Common myeloid progenitor, CD34-positive (primary cell): Measurements from ENCODE around the gene MARCOL.

Experiments used
- CTCF ChIA-PET: fragments of 350-600 bp; sonication (Branson Sonifier 250); formaldehyde crosslinking; loops from one replicate; lab custom pipeline; 2021; ENCODE audit warnings: antibody characterized with exemption; lab: Charles Lee
- POLR2A ChIA-PET: fragments of 350-600 bp; sonication (Branson Sonifier 250); formaldehyde crosslinking; loops from one replicate; lab custom pipeline; 2021; ENCODE audit warnings: antibody characterized with exemption; lab: Charles Lee
- DNase-seq, 3 donors: peaks; one replicate each; pipeline versions ENCODE4 v3.0.0 to v3.0.0-alpha.2; 2013
- H3K27ac ChIP-seq, 2 experiments: 1 replicate in 1 of 2; 2 replicates in 1 of 2; pipeline ENCODE4 v1.7.0; 2013; ENCODE audit warnings: inconsistent platforms in 2 of 2, low read length in 2 of 2, mild to moderate bottlenecking in 2 of 2, low read depth in 1 of 2, moderate library complexity in 1 of 2; ENCODE audit not compliant: severe bottlenecking in 2 of 2, insufficient read depth in 1 of 2, poor library complexity in 1 of 2
- H3K27me3 ChIP-seq, 5 experiments: replicated peaks in 2 of 5; 1 replicate in 3 of 5; 2 replicates in 2 of 5; pipeline versions ENCODE4 v1.6.1 to v1.7.0; 2013; ENCODE audit warnings: low read length in 4 of 5, mild to moderate bottlenecking in 2 of 5, moderate library complexity in 2 of 5, inconsistent platforms in 1 of 5; ENCODE audit not compliant: insufficient read depth in 5 of 5, control insufficient read depth in 4 of 5
- H3K36me3 ChIP-seq, 4 experiments: 1 replicate in 2 of 4; 2 replicates in 2 of 4; pipeline versions ENCODE4 v1.6.1 to v1.7.0; 2013; ENCODE audit warnings: low read length in 3 of 4, control low read depth in 1 of 4, mild to moderate bottlenecking in 1 of 4; ENCODE audit not compliant: control insufficient read depth in 4 of 4, insufficient read depth in 4 of 4
- H3K4me1 ChIP-seq, 4 experiments: 1 replicate in 3 of 4; 2 replicates in 1 of 4; pipeline versions ENCODE4 v1.6.1 to v1.7.1; 2013; ENCODE audit warnings: low read length in 3 of 4, mild to moderate bottlenecking in 3 of 4, control low read depth in 1 of 4, inconsistent platforms in 1 of 4, moderate library complexity in 1 of 4; ENCODE audit not compliant: control insufficient read depth in 4 of 4, insufficient read depth in 4 of 4; ENCODE audit errors: control extremely low read depth in 1 of 4
- H3K4me3 ChIP-seq, 7 experiments: 1 replicate in 4 of 7; 2 replicates in 3 of 7; pipeline versions ENCODE4 v1.5.1 to v1.7.0; 2013; ENCODE audit warnings: mild to moderate bottlenecking in 7 of 7, low read length in 6 of 7, moderate library complexity in 6 of 7, inconsistent platforms in 2 of 7, low read depth in 2 of 7, control low read depth in 1 of 7; ENCODE audit not compliant: insufficient read depth in 4 of 7, control insufficient read depth in 1 of 7; ENCODE audit errors: extremely low read depth in 1 of 7
- H3K9me3 ChIP-seq, 5 experiments: 1 replicate in 4 of 5; 2 replicates in 1 of 5; pipeline versions ENCODE4 v1.6.1 to v1.7.1; 2013; ENCODE audit warnings: low read length in 4 of 5, mild to moderate bottlenecking in 2 of 5, inconsistent platforms in 1 of 5, low read depth in 1 of 5, moderate library complexity in 1 of 5; ENCODE audit not compliant: control insufficient read depth in 4 of 5, insufficient read depth in 2 of 5; ENCODE audit errors: control extremely low read depth in 1 of 5
- WGBS: methylation state at CpG from one replicate; pipeline ENCODE4 v1.1.5; 2013; ENCODE audit not compliant: insufficient coverage; 5-methylcytosine and 5-hydroxymethylcytosine counted together

The MARCOL gene

DNA sequence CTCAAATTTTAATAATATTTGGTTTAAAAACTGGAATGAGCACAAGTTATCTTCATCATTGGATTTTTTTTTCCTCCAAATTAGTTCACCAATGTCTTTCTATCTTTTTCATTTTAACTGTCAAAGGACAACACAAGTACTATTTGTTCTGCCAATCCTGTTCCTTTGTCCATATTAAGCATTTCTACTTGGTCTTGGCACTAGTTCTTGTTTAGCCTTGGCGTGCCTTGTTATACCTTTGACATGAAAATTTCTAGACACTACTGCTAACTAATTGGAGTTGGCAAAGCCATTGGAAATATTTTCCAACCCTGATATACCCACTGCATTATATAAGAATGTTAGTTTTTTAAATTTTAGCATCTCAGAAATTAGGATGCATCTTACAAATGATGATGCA is 31.7 kb upstream of the MARCOL start:
- DNase-seq, result no peak
- peaks cover 0 to 3% (median 0%) of the 10 kb centered on the region in 5 experiments for H3K27me3 ChIP-seq
- ChIA-PET POLR2A (no interaction called here), CTCF (no interaction called here)
- H3K36me3 ChIP-seq, result no peaks in the 10 kb centered on the region
- H3K9me3 ChIP-seq, result no peaks in the 10 kb centered on the region
- WGBS, result no CpG with 5 or more reads among the region's 1 CpG
- no peak overlapping the region for H3K4me3 ChIP-seq
- H3K4me1 ChIP-seq, result no peaks in the 10 kb centered on the region
- H3K27ac ChIP-seq, result no peak overlapping the region

DNA sequence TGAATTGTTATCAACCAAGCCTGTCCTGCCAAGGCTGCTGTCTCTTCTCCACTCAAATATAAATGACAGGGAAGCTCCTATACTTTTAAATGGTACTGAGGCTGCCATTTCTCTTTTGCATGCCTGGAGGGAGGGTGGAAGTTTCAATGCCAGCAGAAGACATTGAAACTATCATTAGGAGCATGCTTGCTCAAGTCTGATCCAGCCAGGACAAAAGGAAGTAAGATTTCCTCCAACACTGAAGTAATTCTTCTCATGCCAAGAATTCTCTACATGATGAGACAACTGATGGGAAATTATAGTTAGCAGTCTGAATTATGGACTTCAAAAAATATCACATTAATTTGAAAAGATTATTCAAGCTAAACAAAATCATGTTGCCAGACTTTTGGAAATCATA is 30.1 kb upstream of the MARCOL start:
- no peaks in the 10 kb centered on the region for H3K36me3 ChIP-seq
- H3K27ac ChIP-seq, result no peak overlapping the region
- DNase-seq, result no peak
- no peaks in the 10 kb centered on the region for H3K9me3 ChIP-seq
- H3K4me3 ChIP-seq, result no peak overlapping the region
- ChIA-PET POLR2A (no interaction called here), CTCF (no interaction called here)
- H3K4me1 ChIP-seq, result no peaks in the 10 kb centered on the region
- peaks cover 0 to 3% (median 0%) of the 10 kb centered on the region in 5 experiments for H3K27me3 ChIP-seq

DNA sequence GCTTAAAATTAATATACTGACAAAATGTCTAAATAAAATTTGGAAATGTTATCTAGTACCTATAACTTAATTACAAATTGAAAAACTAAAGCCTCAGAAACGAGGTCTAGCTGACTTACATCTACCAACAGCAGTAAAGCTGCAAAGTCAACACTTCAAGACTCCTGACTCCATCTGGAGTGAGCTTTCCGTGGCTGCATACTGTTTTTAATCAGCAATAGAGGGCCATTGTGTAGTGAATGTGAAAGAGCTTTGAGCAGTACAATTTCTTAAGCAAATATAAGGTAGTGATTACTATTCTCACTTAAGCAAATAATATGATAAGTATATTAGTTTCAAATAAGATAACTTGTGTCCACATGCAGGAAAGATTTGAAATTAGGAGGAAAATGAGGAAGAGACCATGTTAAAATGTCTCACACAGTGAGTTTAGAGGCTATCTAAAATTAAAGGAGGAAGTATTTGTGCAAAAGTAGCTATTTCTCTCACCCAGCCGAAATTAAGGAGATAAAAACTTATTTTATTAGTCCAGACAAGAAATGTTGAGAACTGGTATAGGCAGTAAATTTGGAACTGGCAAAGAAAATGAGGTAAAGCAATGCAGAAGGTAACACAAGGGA is 29.1 kb upstream of the MARCOL start:
- CTCF ChIA-PET, result no interaction called here
- Histone ChIP-seq H3K4me3 (no peak overlapping the region), H3K27me3 (peaks cover 0 to 3% (median 0%) of the 10 kb centered on the region in 5 experiments), H3K36me3 (no peaks in the 10 kb centered on the region), H3K4me1 (no peaks in the 10 kb centered on the region), H3K27ac (no peak overlapping the region), H3K9me3 (no peaks in the 10 kb centered on the region)
- no CpG with 5 or more reads among the region's 3 CpGs for WGBS
- POLR2A ChIA-PET, result no interaction called here
- DNase-seq, result no peak

DNA sequence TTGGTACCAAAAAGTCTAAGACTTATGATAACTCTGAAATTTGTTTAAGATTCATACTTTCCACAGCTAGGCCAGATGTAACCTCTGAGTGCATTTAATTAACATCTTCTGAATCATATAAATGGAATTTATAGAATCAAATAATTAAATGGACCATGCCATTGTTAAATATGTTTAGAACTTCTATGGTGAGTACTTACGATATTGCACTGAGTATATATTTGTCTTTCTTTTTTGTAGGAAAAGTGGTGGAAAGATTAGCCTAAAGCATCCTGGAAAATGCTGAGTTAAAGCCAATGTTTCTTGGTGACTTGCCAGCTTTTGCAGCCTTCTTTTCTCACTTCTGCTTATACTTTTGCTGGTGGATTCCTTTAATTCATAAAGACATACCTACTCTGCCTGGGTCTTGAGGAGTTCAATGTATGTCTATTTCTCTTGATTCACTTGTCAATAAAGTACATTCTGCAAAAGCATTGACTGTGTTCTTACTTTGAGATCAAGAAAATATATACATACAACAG is 23.6 kb upstream of the MARCOL start:
- ChIA-PET CTCF (no interaction called here), POLR2A (no interaction called here)
- Histone ChIP-seq H3K36me3 (no peaks in the 10 kb centered on the region), H3K9me3 (no peaks in the 10 kb centered on the region), H3K4me3 (no peak overlapping the region), H3K4me1 (no peaks in the 10 kb centered on the region), H3K27me3 (no peaks in the 10 kb centered on the region), H3K27ac (no peak overlapping the region)
- no CpG with 5 or more reads among the region's 1 CpG for WGBS
- DNase-seq, result no peak

- no peaks in the 10 kb centered on the region for H3K4me1 ChIP-seq
- ChIA-PET CTCF (no interaction called here), POLR2A (no interaction called here)
- no peak overlapping the region for H3K4me3 ChIP-seq
- H3K36me3 ChIP-seq, result no peaks in the 10 kb centered on the region
- no peak overlapping the region for H3K27ac ChIP-seq
- WGBS, result 92% methylated on average over 2 of the region's 6 CpGs
- H3K9me3 ChIP-seq, result peaks cover 0 to 2% (median 0%) of the 10 kb centered on the region in 5 experiments
- peaks cover 0 to 1% (median 0%) of the 10 kb centered on the region in 5 experiments for H3K27me3 ChIP-seq
- DNase-seq, result no peak
These were observed 16.8 kb upstream of the MARCOL start for GRCh38 chr5:148221508-148221907.

DNA sequence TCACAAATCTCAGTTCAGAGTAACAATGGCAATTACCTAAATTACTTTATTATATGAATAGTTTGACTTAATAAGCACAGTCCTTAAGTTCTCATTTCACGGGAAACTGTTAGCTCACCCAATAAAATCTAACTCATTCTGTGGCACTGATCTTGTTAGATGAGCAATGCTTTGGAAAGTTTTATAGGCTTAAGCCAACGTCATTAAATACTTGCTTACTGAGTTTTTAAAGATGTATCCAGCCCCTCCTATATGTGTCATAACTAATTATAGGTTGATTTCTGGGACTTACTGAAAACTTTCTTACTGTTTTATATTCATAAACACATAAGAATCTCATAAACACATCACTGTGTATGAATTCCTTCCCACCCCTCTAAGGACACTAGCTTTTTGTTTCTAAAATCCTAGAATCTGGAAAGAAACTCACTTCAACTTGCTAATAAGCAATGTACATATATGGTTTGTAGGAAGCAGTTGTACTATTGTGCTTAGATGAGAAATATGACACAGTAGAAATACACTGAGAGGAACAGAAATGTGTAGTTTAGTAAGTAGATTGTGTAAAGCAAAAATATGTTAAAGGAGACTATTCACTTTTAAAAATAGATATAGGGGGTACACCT is 14.1 kb upstream of the MARCOL start:
- WGBS, result no CpG with 5 or more reads among the region's 2 CpGs
- Histone ChIP-seq H3K36me3 (no peaks in the 10 kb centered on the region), H3K27ac (no peak overlapping the region), H3K4me1 (no peaks in the 10 kb centered on the region), H3K4me3 (no peak overlapping the region), H3K9me3 (peaks cover 0 to 2% (median 0%) of the 10 kb centered on the region in 5 experiments), H3K27me3 (peaks cover 0 to 2% (median 0%) of the 10 kb centered on the region in 5 experiments)
- DNase-seq, result no peak
- CTCF ChIA-PET, result no interaction called here
- POLR2A ChIA-PET, result no interaction called here

DNA sequence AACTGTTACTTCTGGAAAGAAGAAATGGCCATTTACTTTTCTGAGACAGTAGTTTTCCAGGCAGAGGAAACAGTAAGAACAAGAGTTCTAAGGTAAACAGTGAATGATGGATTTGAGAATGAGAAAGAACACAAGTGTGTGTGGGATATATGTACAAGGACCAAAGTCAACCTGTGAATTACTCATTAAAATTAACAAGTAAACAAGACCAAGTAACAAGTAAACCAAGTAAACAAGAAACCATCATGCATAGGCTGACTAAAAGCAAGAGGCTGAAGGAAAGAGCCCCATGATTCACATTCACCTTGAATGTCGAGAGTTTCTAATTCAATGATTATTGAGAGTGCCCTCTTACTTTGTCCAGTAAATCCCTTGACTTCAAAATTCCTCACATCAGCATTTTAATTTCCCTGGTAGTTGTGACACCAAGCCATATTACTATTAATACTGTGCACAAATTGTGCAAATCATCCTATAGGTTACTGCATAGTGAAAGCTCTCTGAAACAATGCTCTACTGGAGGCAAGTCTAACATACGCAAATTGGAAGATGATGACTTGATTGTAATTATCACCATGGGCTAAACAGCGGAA is 9.8 kb upstream of the MARCOL start:
- 100% methylated on average over 1 of the region's 3 CpGs for WGBS
- Histone ChIP-seq H3K27ac (no peak overlapping the region), H3K4me3 (no peak overlapping the region), H3K27me3 (peaks cover 0 to 2% (median 0%) of the 10 kb centered on the region in 5 experiments), H3K36me3 (no peaks in the 10 kb centered on the region), H3K9me3 (peaks cover 0 to 2% (median 0%) of the 10 kb centered on the region in 5 experiments), H3K4me1 (no peaks in the 10 kb centered on the region)
- no peak for DNase-seq
- POLR2A ChIA-PET, result interaction anchor here (0.6 kb wide), 1 partner anchor 538 kb away, joined by 3 read pairs; no protein-coding TSS in a partner anchor
- CTCF ChIA-PET, result no interaction called here
